Measurements from ENCODE around the gene LDLR.
"Not testable (repeated sequence)": the region's sequence is repeated elsewhere in the genome, so short reads cannot be mapped to it uniquely, and the experiment has no call there.

Gene LDLR

GRCh38 chr19:11102944-11103343 is 13.7 kb downstream of the LDLR start:
- TF ChIP-seq, protein P1, sequence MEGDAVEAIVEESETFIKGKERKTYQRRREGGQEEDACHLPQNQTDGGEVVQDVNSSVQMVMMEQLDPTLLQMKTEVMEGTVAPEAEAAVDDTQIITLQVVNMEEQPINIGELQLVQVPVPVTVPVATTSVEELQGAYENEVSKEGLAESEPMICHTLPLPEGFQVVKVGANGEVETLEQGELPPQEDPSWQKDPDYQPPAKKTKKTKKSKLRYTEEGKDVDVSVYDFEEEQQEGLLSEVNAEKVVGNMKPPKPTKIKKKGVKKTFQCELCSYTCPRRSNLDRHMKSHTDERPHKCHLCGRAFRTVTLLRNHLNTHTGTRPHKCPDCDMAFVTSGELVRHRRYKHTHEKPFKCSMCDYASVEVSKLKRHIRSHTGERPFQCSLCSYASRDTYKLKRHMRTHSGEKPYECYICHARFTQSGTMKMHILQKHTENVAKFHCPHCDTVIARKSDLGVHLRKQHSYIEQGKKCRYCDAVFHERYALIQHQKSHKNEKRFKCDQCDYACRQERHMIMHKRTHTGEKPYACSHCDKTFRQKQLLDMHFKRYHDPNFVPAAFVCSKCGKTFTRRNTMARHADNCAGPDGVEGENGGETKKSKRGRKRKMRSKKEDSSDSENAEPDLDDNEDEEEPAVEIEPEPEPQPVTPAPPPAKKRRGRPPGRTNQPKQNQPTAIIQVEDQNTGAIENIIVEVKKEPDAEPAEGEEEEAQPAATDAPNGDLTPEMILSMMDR (IDR thresholded peaks at IDR 0.05; ENCODE audit: extremely low read depth, insufficient read depth, missing control alignments), result no peak
- in situ Hi-C loops (cut with MboI; ENCODE audit: low pct_unique_long_range_greater_than_20kb, low sequenced_read_pairs, unreplicated experiment), result no loop called here
- DNase-seq (ENCODE audit: low spot score), result no peak

DNA sequence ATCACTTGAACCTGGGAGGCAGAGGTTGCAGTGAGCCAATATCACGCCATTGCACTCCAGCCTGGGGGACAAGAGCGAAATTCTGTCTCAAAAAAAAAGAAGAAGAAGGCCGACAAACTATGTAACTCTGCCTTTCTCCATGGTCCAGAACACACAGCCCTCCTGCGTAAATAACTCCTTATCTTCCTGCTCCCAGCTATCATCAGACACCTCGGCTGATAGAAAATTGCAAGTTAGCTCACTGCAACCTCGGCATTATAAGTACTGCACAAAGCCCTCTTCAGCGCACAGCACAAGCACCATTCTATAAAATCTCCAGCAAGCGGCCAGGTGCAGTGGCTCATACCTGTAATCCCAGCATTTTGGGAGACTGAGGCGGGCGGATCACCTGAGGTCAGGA is 14.4 kb downstream of the LDLR start:
- DNase-seq (ENCODE audit: low spot score); in situ Hi-C loops (cut with MboI; ENCODE audit: low pct_unique_long_range_greater_than_20kb, low sequenced_read_pairs, unreplicated experiment): not testable (repeated sequence)

GRCh38 chr19:11105014-11105636 is 15.9 kb downstream of the LDLR start:
- TF ChIP-seq, protein P1 (IDR thresholded peaks at IDR 0.05; ENCODE audit: extremely low read depth, insufficient read depth, missing control alignments), result no peak
- in situ Hi-C loops (cut with MboI; ENCODE audit: low pct_unique_long_range_greater_than_20kb, low sequenced_read_pairs, unreplicated experiment), result no loop called here
- DNase-seq (ENCODE audit: low spot score), result no peak

- no peak for DNase-seq (ENCODE audit: low spot score)
- in situ Hi-C loops (cut with MboI; ENCODE audit: low pct_unique_long_range_greater_than_20kb, low sequenced_read_pairs, unreplicated experiment), result no loop called here
- TF ChIP-seq, protein P1 (IDR thresholded peaks at IDR 0.05; ENCODE audit: extremely low read depth, insufficient read depth, missing control alignments), result no peak
Measured at GRCh38 chr19:11106477-11106876, 17.2 kb downstream of the LDLR start.

DNA sequence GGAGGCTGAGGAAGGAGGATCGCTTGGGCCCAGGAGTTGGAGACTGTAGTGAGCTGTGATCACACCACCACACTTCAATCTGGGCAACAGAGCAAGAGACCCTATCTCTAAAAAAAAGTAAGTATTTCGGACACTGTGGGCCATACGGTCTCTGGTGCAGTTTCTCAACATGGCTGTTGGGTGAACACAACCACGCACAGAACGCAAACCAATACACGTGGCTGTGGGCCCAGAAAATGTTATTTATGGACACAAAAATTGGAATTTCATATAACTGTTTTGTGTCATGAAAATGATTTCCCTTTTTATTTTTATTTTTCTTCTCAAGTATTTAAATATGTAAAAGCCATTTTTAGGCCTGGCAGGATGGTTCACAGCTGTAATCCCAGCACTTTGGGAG is 19.5 kb downstream of the LDLR start:
- TF ChIP-seq, protein P1 (IDR thresholded peaks at IDR 0.05; ENCODE audit: extremely low read depth, insufficient read depth, missing control alignments), result no peak
- DNase-seq (ENCODE audit: low spot score), result no peak
- in situ Hi-C loops (cut with MboI; ENCODE audit: low pct_unique_long_range_greater_than_20kb, low sequenced_read_pairs, unreplicated experiment), result no loop called here

- DNase-seq (ENCODE audit: low spot score), result no peak
- in situ Hi-C loops (cut with MboI; ENCODE audit: low pct_unique_long_range_greater_than_20kb, low sequenced_read_pairs, unreplicated experiment), result no loop called here
- TF ChIP-seq, protein P1 (IDR thresholded peaks at IDR 0.05; ENCODE audit: extremely low read depth, insufficient read depth, missing control alignments), result no peak
Measured at GRCh38 chr19:11111117-11111770, 22.0 kb downstream of the LDLR start.

DNA sequence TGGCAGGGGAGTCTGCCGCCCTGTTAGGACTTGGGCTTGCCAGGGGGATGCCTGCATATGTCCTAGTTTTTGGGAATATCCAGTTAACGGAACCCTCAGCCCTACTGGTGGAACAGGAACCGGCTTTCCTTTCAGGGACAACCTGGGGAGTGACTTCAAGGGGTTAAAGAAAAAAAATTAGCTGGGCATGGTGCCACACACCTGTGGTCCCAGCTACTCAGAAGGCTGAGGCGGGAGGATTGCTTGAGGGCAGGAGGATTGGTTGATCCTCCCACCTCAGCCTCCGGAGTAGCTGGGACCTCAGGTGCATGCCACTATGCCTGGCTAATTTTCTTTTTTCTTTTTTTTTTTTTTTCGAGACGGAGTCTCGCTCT is 22.5 kb downstream of the LDLR start:
- TF ChIP-seq, protein P1 (IDR thresholded peaks at IDR 0.05; ENCODE audit: extremely low read depth, insufficient read depth, missing control alignments), result no peak
- in situ Hi-C loops (cut with MboI; ENCODE audit: low pct_unique_long_range_greater_than_20kb, low sequenced_read_pairs, unreplicated experiment), result no loop called here
- DNase-seq (ENCODE audit: low spot score), result no peak

All from GM13977 (cell line).